Ovary (tissue), 9 donors: ENCODE data around the gene KRTAP10-2. TPM values are rescaled to one million over a fixed set of nuclear protein-coding genes. Genes with fewer than 3 reads are reported as not detected.

Source experiments
- DNase-seq, 5 donors: peaks; one replicate each; pipeline ENCODE4 v3.0.0-alpha.2; 2019 to 2020
- H3K27ac ChIP-seq, 2 donors: fragments of 200-600 bp; one replicate each; pipeline versions ENCODE4 v1.5.1 to v1.8.0; 2019 to 2022
- H3K27me3 ChIP-seq: fragments of 200-600 bp; one replicate; pipeline ENCODE4 v1.8.0; 2022
- H3K36me3 ChIP-seq: fragments of 200-600 bp; sonication (generic); one replicate; pipeline ENCODE4 v1.5.1; 2019
- H3K4me1 ChIP-seq: one replicate; pipeline ENCODE4 v1.8.1; 2013; ENCODE audit warnings: mild to moderate bottlenecking, moderate library complexity; ENCODE audit not compliant: insufficient read depth
- H3K4me3 ChIP-seq: fragments of 200-600 bp; sonication (generic); one replicate; pipeline ENCODE4 v1.5.1; 2017
- H3K9me3 ChIP-seq, 2 donors: fragments of 200-600 bp in 1 of 2; sonication (generic) in 1 of 2; one replicate each; pipeline versions ENCODE4 v1.5.1 to v1.8.1; 2013 to 2019; ENCODE audit warnings: mild to moderate bottlenecking in 1 of 2, moderate library complexity in 1 of 2
- EP300 ChIP-seq: sonication (generic); formaldehyde crosslinking; IDR thresholded peaks from one replicate; pipeline ENCODE4 v1.6.1; 2017; ENCODE audit warnings: antibody characterized with exemption
- POLR2A ChIP-seq: fragments of 450-650 bp; IDR thresholded peaks from one replicate; pipeline ENCODE4 v1.6.1; 2017; ENCODE audit warnings: antibody characterized with exemption, mild to moderate bottlenecking, moderate library complexity
- WGBS, 3 donors: extraction: QIAGEN DNeasy Blood & Tissue Kit in 1 of 3; methylation state at CpG; one replicate each; pipeline versions ENCODE4 v1.1.5 to v1.1.7; 2013 to 2017; 5-methylcytosine and 5-hydroxymethylcytosine counted together
- intact Hi-C, 4 donors: fragments of 100-400 bp; cut with DNase I; formaldehyde crosslinking; loops; one replicate each; pipeline versions ENCODE4 v1.11.0 to v1.15.1; 2022 to 2023
- polyA plus RNA-seq, 2 donors: library from polyadenylated mRNA; stranded (reverse); fragments of 200-250 nt in 1 of 2; fragments of 350-450 nt in 1 of 2; fragmentation: Illumina TruSeq in 1 of 2; extraction: RNeasy Lipid Tissue Mini Kit (QIAGEN cat#74804) in 1 of 2; gene quantifications; one replicate each; pipeline ENCODE4 v1.2.3, GENCODE V29; 2013 to 2014
- total RNA-seq, 7 donors: library from RNA; depleted of rRNA in 2 of 7; stranded (reverse); fragments of >200 nt in 2 of 7; fragmentation: NEBNext Ultra II Directional in 3 of 7; extraction: Animal tissue kit (Norgen Biotek cat#: 25700) in 3 of 7; gene quantifications; one replicate each; pipeline versions ENCODE4 v1.1.0 to v1.2.4, GENCODE V29; 2016 to 2023
- TF ChIP-seq, protein P1 (sequence below), 3 donors: fragments of 450-650 bp in 2 of 3; fragments of 200-600 bp in 1 of 3; IDR thresholded peaks; one replicate each; pipeline versions ENCODE4 v1.5.1 to v1.8.0; 2016 to 2022; ENCODE audit warnings: antibody characterized with exemption in 3 of 3, mild to moderate bottlenecking in 1 of 3
- donor health status: DM: no; HTN: no; CAD: no; lungs with moderate emphysema.
- donor health status: DM: no; HTN: no; CAD: no.
- donor health status: Bipolar disorder and iron deficiency.
- donor health status: DM: yes; HTN: yes; CAD: no.
- donor health status: DM: no; HTN: no; CAD: no.
- donor health status: DM: yes; HTN: yes; CAD: no.

Gene KRTAP10-2
- total and polyA plus RNA-seq, 9 donors: not detected

DNA sequence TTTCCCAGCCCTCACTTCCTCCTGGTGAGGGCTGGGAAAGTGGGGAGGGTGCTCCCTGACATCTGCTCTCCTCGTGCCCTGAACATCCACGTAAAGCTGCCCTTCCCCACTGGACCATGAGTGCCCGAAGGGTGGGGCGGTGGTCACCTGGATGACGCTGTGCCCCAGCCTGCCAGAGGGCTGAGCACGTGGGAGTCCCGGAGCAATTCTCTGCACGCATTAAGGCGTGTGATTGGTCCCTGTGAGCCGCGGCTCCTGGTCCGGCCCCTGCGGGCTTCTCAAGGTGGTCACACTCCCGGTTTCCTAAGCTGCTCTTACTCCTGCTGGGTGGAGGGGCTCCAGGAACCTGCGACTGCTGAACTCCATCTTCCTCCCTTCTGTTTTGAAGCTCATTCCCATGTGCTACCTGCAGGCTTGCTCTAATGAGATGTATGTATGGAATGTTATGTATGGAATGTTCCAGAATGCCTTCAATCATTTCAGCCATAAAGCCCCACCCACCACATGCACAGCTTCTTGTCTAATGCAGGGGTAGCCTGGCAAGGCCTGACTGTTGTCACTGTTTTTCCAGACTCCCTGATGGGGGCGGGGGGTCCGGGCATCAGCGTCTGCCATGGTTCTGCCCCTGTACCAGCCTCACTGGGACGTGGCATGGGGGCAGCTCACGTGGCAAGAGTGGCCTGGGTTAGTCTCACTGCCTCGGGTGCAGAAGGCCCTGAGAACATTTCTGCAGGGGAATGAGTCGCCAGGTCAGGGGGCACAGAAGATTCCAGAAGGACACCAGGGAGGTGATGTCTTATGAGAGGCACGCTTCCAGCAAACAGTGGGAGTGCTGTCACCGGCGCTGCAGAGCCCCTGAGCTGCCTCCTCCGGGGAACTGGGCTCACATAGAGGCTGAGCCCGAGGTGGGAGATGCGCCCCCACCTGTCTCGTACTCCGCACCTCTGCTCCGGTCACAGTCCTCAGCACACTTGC is 30.7 kb downstream of the KRTAP10-2 start:
- no peak overlapping the region for H3K4me3 ChIP-seq
- intact Hi-C loops: loop anchor here in 1 of 4 donors (10.0 kb wide), 1 partner anchor 204 kb away; no protein-coding TSS in a partner anchor
- no peak overlapping the region for H3K27ac ChIP-seq
- no peaks in the 10 kb centered on the region for H3K27me3 ChIP-seq
- H3K36me3 ChIP-seq: no peaks in the 10 kb centered on the region
- H3K4me1 ChIP-seq: no peaks in the 10 kb centered on the region
- TF ChIP-seq EP300 (no peak), POLR2A (no peak)
- TF ChIP-seq, protein P1, sequence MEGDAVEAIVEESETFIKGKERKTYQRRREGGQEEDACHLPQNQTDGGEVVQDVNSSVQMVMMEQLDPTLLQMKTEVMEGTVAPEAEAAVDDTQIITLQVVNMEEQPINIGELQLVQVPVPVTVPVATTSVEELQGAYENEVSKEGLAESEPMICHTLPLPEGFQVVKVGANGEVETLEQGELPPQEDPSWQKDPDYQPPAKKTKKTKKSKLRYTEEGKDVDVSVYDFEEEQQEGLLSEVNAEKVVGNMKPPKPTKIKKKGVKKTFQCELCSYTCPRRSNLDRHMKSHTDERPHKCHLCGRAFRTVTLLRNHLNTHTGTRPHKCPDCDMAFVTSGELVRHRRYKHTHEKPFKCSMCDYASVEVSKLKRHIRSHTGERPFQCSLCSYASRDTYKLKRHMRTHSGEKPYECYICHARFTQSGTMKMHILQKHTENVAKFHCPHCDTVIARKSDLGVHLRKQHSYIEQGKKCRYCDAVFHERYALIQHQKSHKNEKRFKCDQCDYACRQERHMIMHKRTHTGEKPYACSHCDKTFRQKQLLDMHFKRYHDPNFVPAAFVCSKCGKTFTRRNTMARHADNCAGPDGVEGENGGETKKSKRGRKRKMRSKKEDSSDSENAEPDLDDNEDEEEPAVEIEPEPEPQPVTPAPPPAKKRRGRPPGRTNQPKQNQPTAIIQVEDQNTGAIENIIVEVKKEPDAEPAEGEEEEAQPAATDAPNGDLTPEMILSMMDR (IDR thresholded peaks at IDR 0.05): no peak
- peak in 1 of 5 donors; percentile 19 for DNase-seq
- WGBS, 3 donors: 79 to 80% (median 79%) methylated on average over 31 of the region's 31 CpGs
- no peaks in the 10 kb centered on the region for H3K9me3 ChIP-seq

DNA sequence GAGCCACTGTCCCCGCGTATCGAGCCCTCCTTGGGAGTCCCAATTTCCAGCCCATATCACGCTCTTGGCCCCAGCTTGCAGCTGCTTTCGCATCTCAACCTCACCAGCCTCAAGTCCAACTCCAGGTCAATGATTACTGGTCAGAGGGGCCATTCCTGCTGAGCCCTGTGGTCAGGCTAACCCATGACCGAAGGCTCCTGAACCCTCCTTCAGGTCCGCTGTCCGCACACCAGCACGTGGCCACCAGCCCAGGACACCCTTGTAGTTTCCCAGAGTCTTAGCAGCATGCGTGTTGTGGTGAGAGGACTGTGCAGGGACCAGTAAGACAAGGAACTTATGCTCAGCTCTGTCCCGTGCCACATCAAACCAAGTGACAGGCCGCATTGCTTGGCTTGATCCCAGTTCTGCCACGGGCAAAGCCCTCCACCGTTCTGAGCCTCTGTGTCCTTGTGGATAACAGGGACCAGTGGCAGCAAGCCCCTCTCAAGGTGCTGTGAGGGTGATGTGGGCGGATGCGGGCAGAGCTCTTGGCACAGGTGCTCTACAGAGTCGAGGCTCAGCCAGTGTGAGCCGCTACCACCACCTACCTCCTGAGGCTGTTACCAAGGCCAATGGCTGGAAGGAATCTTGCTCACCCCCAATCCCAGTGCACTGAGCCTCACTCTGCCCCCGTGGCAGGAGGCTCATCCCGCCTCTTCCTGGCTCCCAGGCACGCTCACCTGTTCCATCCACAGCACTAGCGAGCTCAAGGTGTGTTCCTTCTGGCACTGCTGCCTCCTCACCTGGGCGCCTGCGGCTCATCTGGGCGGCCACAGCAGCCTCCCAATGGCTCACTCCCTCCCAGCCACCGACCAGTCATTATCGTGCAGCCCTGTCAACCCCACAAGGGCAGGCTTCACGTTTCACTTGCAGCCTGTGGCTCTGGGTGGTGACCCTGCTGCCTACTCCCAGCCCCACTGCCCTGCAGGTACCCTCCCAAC is 31.7 kb downstream of the KRTAP10-2 start:
- H3K36me3 ChIP-seq: no peaks in the 10 kb centered on the region
- no peaks in the 10 kb centered on the region for H3K4me1 ChIP-seq
- H3K4me3 ChIP-seq: no peak overlapping the region
- TF ChIP-seq EP300 (no peak), POLR2A (no peak)
- TF ChIP-seq, protein P1 (IDR thresholded peaks at IDR 0.05): no peak
- no peak overlapping the region for H3K27ac ChIP-seq
- 88 to 90% (median 89%) methylated on average over 28 of the region's 28 CpGs for WGBS, 3 donors
- DNase-seq: peak in 1 of 5 donors; percentile 15
- intact Hi-C loops: loop anchor here in 2 of 4 donors (10.0 kb wide), 2 partner anchors 205 to 275 kb away; no protein-coding TSS in a partner anchor
- no peaks in the 10 kb centered on the region for H3K9me3 ChIP-seq
- H3K27me3 ChIP-seq: no peaks in the 10 kb centered on the region

DNA sequence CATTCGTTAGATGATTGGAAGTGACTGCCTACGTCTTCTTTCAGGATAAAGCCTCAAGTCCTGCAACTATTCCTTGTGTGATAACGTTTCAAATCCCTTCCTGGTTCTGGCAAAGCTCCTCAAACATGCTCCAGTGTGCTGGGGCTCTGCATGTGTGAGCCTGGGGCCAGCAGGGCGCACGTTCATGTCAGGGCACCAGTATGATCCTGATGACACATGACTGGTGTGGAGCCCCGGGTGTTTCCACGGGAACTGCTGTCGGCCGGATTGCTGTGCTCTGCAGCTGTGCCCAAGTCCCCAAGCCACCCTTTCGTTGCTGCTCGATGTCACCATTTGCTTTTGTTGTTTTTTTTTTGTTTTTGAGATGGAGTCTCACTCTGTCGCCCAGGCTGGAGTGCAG is 32.6 kb downstream of the KRTAP10-2 start:
- Histone ChIP-seq H3K4me1 (no peaks in the 10 kb centered on the region), H3K4me3 (no peak overlapping the region), H3K27ac (no peak overlapping the region), H3K36me3 (no peaks in the 10 kb centered on the region), H3K9me3 (no peaks in the 10 kb centered on the region), H3K27me3 (no peaks in the 10 kb centered on the region)
- TF ChIP-seq EP300 (no peak), POLR2A (no peak)
- TF ChIP-seq, protein P1 (IDR thresholded peaks at IDR 0.05): no peak
- intact Hi-C loops: loop anchor here in 1 of 4 donors (10.0 kb wide), 1 partner anchor 276 kb away; no protein-coding TSS in a partner anchor
- DNase-seq: no peak
- WGBS, 3 donors: 67 to 85% (median 74%) methylated on average over 12 of the region's 12 CpGs
